HG03039 (cell line): Measurements from ENCODE around the gene XPO5.
"Not testable (repeated sequence)": the region's sequence is repeated elsewhere in the genome, so short reads cannot be mapped to it uniquely, and the experiment has no call there.

Experiments
- ATAC-seq: cut with Tn5 transposase; IDR thresholded peaks from one replicate; pipeline ENCODE4 v1.9.1; 2021; ENCODE audit warnings: mild to moderate bottlenecking, moderate library complexity; ENCODE audit not compliant: unreplicated experiment

The XPO5 gene

GRCh38 chr6:43575772-43576551 lies at the start of gene XPO5, which contains the start of gene POLH:
XPO5 (minus strand) TSS chr6:43576038; CDS start chr6:43575864, 174 bp downstream.
POLH (plus strand) TSS chr6:43576185; CDS start chr6:43582320, 6,135 bp downstream.
- ATAC-seq = peak; percentile 90

GRCh38 chr6:43625393-43625992 lies 49.7 kb upstream of the XPO5 start:
- no peak for ATAC-seq

GRCh38 chr6:43624786-43625288 lies 49.0 kb upstream of the XPO5 start:
- ATAC-seq = no peak

GRCh38 chr6:43623880-43624785 lies 48.3 kb upstream of the XPO5 start:
- no peak for ATAC-seq

- ATAC-seq = no peak
Measured at GRCh38 chr6:43622541-43622940, 46.7 kb upstream of the XPO5 start.

- no peak for ATAC-seq
Measured at GRCh38 chr6:43621836-43622180, 46.0 kb upstream of the XPO5 start.

- no peak for ATAC-seq
Measured at GRCh38 chr6:43621078-43621835, 45.4 kb upstream of the XPO5 start.

- ATAC-seq = no peak
Measured at GRCh38 chr6:43616725-43617472, 41.1 kb upstream of the XPO5 start.

- ATAC-seq = no peak
Measured at GRCh38 chr6:43614396-43614730, 38.5 kb upstream of the XPO5 start.

- no peak for ATAC-seq
Measured at GRCh38 chr6:43613721-43614395, 38.0 kb upstream of the XPO5 start.

- no peak for ATAC-seq
Measured at GRCh38 chr6:43610431-43610830, 34.6 kb upstream of the XPO5 start.

- ATAC-seq = no peak
Measured at GRCh38 chr6:43609402-43609801, 33.6 kb upstream of the XPO5 start.

- no peak for ATAC-seq
Measured at GRCh38 chr6:43608807-43609206, 33.0 kb upstream of the XPO5 start.

- ATAC-seq = no peak
Measured at GRCh38 chr6:43608310-43608763, 32.5 kb upstream of the XPO5 start.

- no peak for ATAC-seq
Measured at GRCh38 chr6:43606019-43606418, 30.2 kb upstream of the XPO5 start.

- ATAC-seq = no peak
Measured at GRCh38 chr6:43604174-43604573, 28.3 kb upstream of the XPO5 start.

GRCh38 chr6:43600595-43600994 lies 24.8 kb upstream of the XPO5 start:
- ATAC-seq = no peak

- no peak for ATAC-seq
Measured at GRCh38 chr6:43593938-43594337, 18.1 kb upstream of the XPO5 start.

- not testable (repeated sequence) for ATAC-seq
Measured at GRCh38 chr6:43589564-43589963, 13.7 kb upstream of the XPO5 start.
